ENCODE results near the gene OPN3.

GRCh38 chr1:241622669-241623068 is 17.5 kb downstream of the OPN3 start:
- TF ChIP-seq POLR2A (IDR thresholded peaks at IDR 0.05) (no peak), CTCF (IDR thresholded peaks at IDR 0.05) (no peak), POLR2AphosphoS5 (IDR thresholded peaks at IDR 0.05) (no peak)

Measured in breast epithelium (tissue), 3 donors.